OCI-LY7 (cell line): ENCODE results near the gene ERC1. TPM values are rescaled to one million over a fixed set of nuclear protein-coding genes. Genes with fewer than 3 reads are reported as not detected.

Source experiments
- BruUV-seq: library from RNA; stranded (reverse); fragments of 400-500 nt; replicated peaks from 2 replicates; lab custom pipeline; 2021; lab: Mats Ljungman, UMichigan
- CTCF ChIA-PET: fragments of 300-600 bp; sonication (Branson Sonifier 250); formaldehyde crosslinking; loops from one replicate; lab custom pipeline; 2022; ENCODE audit warnings: antibody characterized with exemption; ENCODE audit not compliant: unreplicated experiment; lab: Charles Lee
- POLR2A ChIA-PET: fragments of 300-600 bp; sonication (Branson Sonifier 250); formaldehyde crosslinking; loops from one replicate; lab custom pipeline; 2022; ENCODE audit warnings: antibody characterized with exemption; lab: Charles Lee
- DNase-seq: peaks from one replicate; pipeline ENCODE4 v3.0.0-alpha.2; 2015; ENCODE audit warnings: low spot score
- H2AFZ ChIP-seq: fragments of 200-600 bp; sonication (generic), shearing (Covaris generic); 2 replicates; pipeline ENCODE4 v1.6.1; 2014; ENCODE audit warnings: mild to moderate bottlenecking, antibody characterized with exemption, low read length, moderate library complexity
- H3K27ac ChIP-seq: fragments of 200-600 bp; sonication (generic); 2 replicates; pipeline ENCODE4 v1.5.1; 2014; ENCODE audit warnings: mixed run types, low read depth, mild to moderate bottlenecking, moderate library complexity, low read length, inconsistent platforms; ENCODE audit not compliant: poor library complexity, severe bottlenecking
- H3K36me3 ChIP-seq: fragments of 200-600 bp; sonication (generic); 2 replicates; pipeline ENCODE4 v1.6.1; 2014; ENCODE audit warnings: mild to moderate bottlenecking, antibody characterized with exemption, low read length, moderate library complexity, mixed read lengths; ENCODE audit not compliant: insufficient read depth
- H3K4me1 ChIP-seq: fragments of 200-600 bp; sonication (generic); 2 replicates; pipeline ENCODE4 v1.5.1; 2014; ENCODE audit warnings: mild to moderate bottlenecking, low read length; ENCODE audit not compliant: insufficient read depth, poor library complexity, severe bottlenecking
- H3K4me2 ChIP-seq: fragments of 200-600 bp; sonication (generic); 2 replicates; pipeline ENCODE4 v1.6.1; 2014; ENCODE audit warnings: mild to moderate bottlenecking, low read length
- H3K4me3 ChIP-seq: fragments of 200-600 bp; sonication (generic); 2 replicates; pipeline ENCODE4 v1.5.1; 2014; ENCODE audit warnings: mild to moderate bottlenecking, low read depth, low read length; ENCODE audit not compliant: poor library complexity, severe bottlenecking
- H3K79me2 ChIP-seq: fragments of 200-600 bp; sonication (generic); 2 replicates; pipeline ENCODE4 v1.6.1; 2016; ENCODE audit warnings: low read depth, mild to moderate bottlenecking, low read length, moderate library complexity, mixed read lengths; ENCODE audit not compliant: insufficient read depth
- H3K9me2 ChIP-seq: fragments of 200-600 bp; sonication (generic); 2 replicates; pipeline ENCODE4 v1.6.1; 2016; ENCODE audit warnings: mild to moderate bottlenecking, low read length, mixed read lengths; ENCODE audit not compliant: insufficient read depth
- H3K9me3 ChIP-seq: fragments of 200-600 bp; sonication (generic); 2 replicates; pipeline ENCODE4 v1.6.1; 2014; ENCODE audit warnings: mild to moderate bottlenecking, mixed run types, low read length, mixed read lengths
- H4K20me1 ChIP-seq: fragments of 200-600 bp; sonication (generic); 2 replicates; pipeline ENCODE4 v1.6.1; 2014; ENCODE audit warnings: mild to moderate bottlenecking, antibody characterized with exemption, low read length, moderate library complexity, mixed read lengths; ENCODE audit not compliant: insufficient read depth
- EZH2phosphoT487 ChIP-seq: fragments of 200-600 bp; sonication (generic); IDR thresholded peaks from 2 replicates; pipeline ENCODE4 v1.6.1; 2018; ENCODE audit warnings: low read depth, borderline replicate concordance, mild to moderate bottlenecking, mixed run types, antibody characterized with exemption, low read length, moderate library complexity, mixed read lengths
- intact Hi-C: fragments of 100-400 bp; cut with micrococcal nuclease; formaldehyde crosslinking; loops from one replicate; pipeline ENCODE4 v1.10.0; 2022; ENCODE audit not compliant: unreplicated experiment
- total RNA-seq, 2 experiments: library from RNA; depleted of rRNA in 1 of 2; stranded (reverse); fragments of >200 nt in 1 of 2; shearing (Covaris generic) in 1 of 2; gene quantifications; 2 replicates each; pipeline ENCODE4 v1.2.3, GENCODE V29; 2014 to 2022
- TF ChIP-seq, protein P1 (sequence below): fragments of 200-600 bp; sonication (generic); conservative IDR thresholded peaks from 2 replicates; pipeline ENCODE4 v1.5.1; 2014; ENCODE audit warnings: mild to moderate bottlenecking, antibody characterized with exemption, low read length, moderate library complexity, mixed read lengths

The ERC1 gene
- total RNA-seq, 2 experiments from 2014 or later: 26.9 to 86.9 TPM

DNA sequence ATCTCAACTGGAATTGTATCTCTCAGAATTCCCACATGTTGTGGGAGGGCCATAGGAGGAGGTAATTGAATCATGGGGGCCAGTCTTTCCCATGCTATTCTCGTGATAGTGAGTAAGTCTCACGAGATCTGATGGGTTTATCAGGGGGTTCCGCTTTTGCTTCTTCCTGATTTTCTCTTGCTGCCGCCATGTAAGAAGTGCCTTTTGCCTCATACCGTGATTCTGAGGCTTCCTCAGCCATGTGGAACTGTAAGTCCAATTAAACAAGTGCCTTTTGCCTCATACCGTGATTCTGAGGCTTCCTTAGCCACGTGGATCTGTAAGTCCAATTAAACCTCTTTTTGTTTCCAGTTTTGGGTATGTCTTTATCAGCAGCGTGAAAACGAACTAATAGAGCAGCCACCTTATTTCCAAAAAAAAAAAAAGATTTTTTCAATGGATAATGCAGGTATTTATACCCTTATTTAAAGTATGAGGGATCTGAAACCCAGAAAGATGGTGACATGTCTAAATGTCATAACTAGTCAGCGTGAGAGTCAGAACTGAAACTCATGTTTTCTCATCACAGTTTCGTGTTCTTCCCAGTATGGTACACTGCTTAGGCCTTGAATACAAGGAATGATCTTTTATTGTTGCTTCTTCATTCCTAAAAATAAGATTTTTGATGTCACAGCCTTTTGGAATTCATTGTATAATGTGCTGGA lies 89.6 kb downstream of the ERC1 start:
- H3K9me3 ChIP-seq: no peaks in the 10 kb centered on the region
- H3K4me3 ChIP-seq: no peak overlapping the region
- H3K9me2 ChIP-seq: no peaks in the 10 kb centered on the region
- H3K79me2 ChIP-seq: no peaks in the 10 kb centered on the region
- CTCF ChIA-PET: no interaction called here
- H3K4me2 ChIP-seq: no peak overlapping the region
- TF ChIP-seq, protein P1, sequence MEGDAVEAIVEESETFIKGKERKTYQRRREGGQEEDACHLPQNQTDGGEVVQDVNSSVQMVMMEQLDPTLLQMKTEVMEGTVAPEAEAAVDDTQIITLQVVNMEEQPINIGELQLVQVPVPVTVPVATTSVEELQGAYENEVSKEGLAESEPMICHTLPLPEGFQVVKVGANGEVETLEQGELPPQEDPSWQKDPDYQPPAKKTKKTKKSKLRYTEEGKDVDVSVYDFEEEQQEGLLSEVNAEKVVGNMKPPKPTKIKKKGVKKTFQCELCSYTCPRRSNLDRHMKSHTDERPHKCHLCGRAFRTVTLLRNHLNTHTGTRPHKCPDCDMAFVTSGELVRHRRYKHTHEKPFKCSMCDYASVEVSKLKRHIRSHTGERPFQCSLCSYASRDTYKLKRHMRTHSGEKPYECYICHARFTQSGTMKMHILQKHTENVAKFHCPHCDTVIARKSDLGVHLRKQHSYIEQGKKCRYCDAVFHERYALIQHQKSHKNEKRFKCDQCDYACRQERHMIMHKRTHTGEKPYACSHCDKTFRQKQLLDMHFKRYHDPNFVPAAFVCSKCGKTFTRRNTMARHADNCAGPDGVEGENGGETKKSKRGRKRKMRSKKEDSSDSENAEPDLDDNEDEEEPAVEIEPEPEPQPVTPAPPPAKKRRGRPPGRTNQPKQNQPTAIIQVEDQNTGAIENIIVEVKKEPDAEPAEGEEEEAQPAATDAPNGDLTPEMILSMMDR: no peak
- TF ChIP-seq EZH2phosphoT487: no peak
- H2AFZ ChIP-seq: no peak overlapping the region
- no peaks in the 10 kb centered on the region for H4K20me1 ChIP-seq
- no peaks in the 10 kb centered on the region for H3K36me3 ChIP-seq
- no peak for DNase-seq
- intact Hi-C loops: no loop called here
- no TSS peak for BruUV-seq
- POLR2A ChIA-PET: no interaction called here
- peaks cover 6% of the 10 kb centered on the region for H3K4me1 ChIP-seq
- no peak overlapping the region for H3K27ac ChIP-seq

DNA sequence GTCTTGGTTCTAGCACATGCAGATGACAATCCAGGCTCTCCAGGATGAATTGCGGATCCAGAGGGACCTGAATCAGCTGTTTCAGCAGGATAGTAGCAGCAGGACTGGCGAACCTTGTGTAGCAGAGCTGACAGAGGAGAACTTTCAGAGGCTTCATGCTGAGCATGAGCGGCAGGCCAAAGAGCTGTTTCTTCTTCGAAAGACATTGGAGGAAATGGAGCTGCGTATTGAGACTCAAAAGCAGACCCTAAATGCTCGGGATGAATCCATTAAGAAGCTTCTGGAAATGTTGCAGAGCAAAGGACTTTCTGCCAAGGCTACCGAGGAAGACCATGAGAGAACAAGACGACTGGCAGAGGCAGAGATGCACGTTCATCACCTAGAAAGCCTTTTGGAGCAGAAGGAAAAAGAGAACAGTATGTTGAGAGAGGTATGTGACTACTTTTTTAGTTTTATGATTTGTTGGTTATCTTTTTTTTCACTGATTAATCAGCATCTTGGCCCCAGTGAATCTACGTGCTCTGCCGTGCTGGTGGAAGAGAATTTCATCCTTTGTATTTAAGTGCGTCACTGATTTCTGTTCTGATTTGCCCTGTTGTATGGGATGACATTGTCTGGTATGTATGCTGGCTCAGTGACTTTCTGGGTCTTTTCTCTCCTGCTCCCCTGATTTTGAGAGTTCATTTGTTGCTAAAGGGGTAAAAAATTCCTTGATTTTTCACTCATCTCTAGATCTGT lies 92.3 kb downstream of the ERC1 start:
- Histone ChIP-seq H3K27ac (no peak overlapping the region), H3K36me3 (no peaks in the 10 kb centered on the region), H3K4me3 (no peak overlapping the region), H4K20me1 (no peaks in the 10 kb centered on the region), H2AFZ (no peak overlapping the region), H3K4me2 (no peak overlapping the region), H3K79me2 (no peaks in the 10 kb centered on the region), H3K4me1 (peaks cover 6% of the 10 kb centered on the region), H3K9me3 (no peaks in the 10 kb centered on the region), H3K9me2 (no peaks in the 10 kb centered on the region)
- BruUV-seq: no TSS peak
- intact Hi-C loops: no loop called here
- TF ChIP-seq, protein P1: no peak
- TF ChIP-seq EZH2phosphoT487: no peak
- DNase-seq: no peak
- ChIA-PET CTCF (no interaction called here), POLR2A (interaction anchor here (0.6 to 1.0 kb wide), 3 partner anchors 10 to 474 kb away, joined by 3 to 7 read pairs (median 3); no protein-coding TSS in a partner anchor)
